Ramos (cell line): ENCODE data around the gene MATR3.
"Not testable (repeated sequence)": the region's sequence is repeated elsewhere in the genome, so short reads cannot be mapped to it uniquely, and the experiment has no call there.

Experiments used
- in situ Hi-C: fragments of 300-500 bp; cut with MboI; formaldehyde crosslinking; loops from one replicate; pipeline ENCODE4 v1.14.3; 2022; ENCODE audit warnings: low sequenced_read_pairs; ENCODE audit not compliant: unreplicated experiment

Gene MATR3

DNA sequence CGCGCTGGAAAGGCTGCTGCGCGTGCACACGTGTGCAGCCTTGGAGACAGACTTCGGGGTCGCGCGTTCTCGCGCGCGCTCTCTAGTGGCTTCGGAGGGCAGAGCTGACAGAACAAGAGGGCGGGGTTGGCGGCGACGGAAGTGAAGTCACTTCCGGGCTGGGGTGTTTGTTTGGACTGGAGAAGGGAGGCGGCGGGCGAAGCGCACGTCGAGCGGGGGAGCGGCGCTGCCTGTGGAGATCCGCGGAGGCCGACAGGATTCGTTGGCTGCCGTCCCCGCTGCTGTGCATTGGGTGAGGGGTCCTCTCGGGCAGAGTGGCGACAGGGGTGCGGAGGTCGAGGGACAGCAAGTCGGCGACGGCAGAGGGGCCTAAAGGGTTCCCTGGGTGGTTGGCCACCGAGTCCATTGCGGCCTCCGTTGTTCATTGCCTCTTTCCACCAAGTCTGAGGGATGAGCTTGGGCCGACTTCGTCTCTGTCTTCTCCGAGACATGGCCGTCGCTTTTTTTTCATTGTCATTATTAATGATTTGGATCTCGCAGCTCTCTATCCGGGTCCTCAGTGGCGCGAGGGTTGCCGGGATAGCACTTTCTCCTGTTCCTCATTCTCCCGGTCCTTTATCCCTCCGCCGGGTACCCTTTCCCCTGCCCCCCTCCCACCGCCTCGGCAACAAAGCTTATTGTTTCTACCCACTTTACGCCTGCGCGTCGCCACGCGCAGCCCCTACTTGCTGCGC is 48.3 kb downstream of the MATR3 start, which contains the start of gene PAIP2:
PAIP2 (plus strand) TSS at position 166 of the 734 bp plus-strand sequence. CDS start 21,931 bp downstream, outside the sequence.
- in situ Hi-C loops = no loop called here

DNA sequence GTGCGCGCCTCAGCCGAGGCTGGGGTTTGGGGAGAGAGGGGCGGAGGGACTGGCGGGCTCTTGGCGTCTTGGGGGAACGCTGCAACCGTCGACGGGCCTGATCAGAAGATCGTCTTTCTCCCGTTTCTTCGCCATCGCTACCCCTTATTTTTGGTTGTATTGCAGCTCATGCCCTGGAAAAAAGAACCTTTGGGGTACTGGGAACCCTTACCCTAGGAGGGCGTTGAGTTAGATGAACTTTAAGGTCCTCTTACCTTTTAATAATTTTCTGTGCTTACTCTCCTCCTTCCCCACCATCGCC is 48.8 kb downstream of the MATR3 start:
- in situ Hi-C loops = no loop called here

DNA sequence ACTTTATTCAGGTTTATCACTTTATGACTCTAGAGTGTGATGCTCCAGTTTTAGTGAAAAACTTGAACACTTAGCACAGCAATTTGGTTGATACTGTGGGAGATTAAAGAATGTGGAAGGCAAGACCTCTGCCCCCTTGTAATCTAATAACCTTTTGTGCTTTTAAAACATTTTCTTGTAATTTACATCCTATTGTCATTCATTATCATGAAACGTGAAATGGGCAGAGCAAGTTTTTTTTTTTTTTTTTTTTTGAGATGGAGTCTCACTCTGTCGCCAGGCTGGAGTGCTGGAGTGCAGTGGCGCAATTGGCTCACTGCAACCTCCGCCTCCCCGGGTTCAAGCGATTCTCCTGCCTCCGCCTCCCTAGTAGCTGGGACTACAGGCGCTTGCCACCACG is 49.9 kb downstream of the MATR3 start:
- in situ Hi-C loops = no loop called here

DNA sequence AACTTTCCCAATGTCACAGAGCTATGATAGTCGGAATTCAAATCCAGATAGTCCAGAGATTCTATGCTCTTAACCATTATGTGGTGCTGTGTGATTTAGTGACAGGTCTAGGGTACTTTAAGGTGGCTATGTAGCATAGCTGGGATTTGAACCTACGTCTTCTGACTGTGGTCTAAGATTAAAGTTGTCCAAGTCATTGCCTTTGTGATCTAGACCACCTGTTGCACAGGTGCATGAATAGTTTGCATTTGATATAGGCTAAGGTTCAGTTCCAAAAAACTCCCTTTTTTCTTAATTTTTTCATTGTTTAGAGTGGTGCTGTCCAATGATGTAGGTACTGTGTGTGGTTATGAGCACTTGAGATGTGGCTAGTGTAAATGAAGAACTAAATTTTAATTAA is 50.6 kb downstream of the MATR3 start:
- in situ Hi-C loops = no loop called here

DNA sequence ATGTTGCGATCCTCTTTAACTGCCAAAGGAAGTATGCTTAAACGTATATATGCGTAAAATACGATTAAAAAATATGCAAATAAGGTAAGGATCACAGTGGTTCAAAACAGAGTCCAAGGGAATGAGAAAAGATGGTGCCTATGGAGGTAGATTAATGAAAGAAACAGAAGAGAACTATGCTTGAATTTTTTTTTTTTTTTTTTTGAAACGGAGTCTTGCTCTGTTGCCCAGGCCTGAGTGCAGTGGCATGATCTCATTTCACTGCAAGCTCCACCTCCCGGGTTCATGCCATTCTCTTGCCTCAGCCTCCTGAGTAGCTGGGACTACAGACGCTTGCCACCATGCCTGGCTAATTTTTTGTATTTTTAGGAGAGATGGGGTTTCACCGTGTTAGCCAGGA is 51.9 kb downstream of the MATR3 start:
- in situ Hi-C loops = not testable (repeated sequence)

DNA sequence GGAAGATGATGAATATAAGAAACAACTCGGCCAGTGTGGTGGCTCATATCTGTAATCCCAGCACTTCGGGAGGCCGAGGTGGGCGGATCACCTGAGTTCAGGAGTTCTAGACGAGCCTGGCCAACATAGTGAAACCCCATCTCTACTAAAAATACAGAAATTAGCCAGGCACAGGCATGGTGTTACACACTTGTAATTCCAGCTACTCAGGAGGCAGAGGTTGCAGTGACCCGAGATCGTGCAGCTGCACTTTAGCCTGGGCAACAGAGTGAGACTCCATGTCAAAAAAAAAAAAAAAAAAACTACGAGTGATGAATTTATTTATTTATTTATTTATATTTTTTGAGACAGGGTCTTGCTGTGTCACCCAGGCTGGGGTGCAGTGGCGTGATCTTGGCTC is 54.3 kb downstream of the MATR3 start:
- in situ Hi-C loops = not testable (repeated sequence)

DNA sequence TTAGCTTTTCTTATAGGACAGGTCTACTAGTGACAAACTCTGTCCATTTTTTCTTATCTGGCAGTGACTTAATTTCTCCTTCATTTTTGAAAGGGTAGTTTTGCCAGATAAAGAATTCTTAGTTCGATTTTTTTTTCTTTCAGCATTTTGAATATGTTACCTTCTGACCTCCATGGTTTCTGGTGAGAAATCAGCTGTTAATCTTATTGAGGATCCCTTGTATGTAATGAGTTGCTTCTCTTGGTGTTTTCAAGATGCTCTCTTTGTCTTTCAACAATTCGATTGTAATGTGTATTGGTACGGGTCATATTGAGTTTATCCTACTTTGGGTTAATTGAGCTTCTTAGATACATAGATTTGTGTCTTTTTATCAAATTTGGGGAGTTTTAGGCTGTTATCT is 60.6 kb downstream of the MATR3 start:
- in situ Hi-C loops = no loop called here

DNA sequence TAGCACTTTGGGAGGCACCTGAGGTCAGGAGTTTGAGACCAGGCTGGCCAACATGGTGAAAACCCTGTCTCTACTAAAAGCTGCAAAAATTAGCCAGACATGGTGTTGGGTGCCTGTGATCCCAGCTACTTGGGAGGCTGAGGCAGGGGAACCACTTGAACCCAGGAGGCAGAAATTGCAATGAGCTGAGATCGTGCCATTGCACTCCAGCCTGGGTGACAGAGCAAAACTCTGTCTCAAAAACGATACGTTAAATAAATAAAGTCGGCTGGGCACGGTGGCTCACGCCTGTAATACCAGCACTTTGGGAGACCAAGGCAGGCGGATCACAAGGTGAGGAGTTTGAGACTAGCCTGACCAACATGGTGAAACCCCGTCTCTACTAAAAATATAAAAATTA is 62.4 kb downstream of the MATR3 start:
- in situ Hi-C loops = not testable (repeated sequence)

DNA sequence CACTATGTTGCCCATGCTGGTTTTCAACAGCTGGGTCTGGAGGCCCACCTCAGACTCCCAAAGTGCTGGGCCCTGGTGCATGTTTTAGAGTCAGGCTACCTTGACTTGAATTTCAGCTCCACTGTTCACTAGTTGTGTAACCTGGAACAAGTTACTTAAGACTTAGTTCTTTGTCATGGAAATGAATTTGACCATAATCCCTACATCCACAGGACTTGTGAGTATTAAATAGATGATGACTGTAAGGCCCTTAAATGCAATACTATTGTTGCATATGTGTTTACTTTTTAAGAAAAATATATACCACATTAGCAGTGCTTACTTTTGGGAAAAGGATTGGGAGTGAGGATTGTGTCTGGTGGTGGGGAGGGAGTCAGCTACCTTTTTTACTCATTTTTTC is 64.5 kb downstream of the MATR3 start:
- in situ Hi-C loops = no loop called here

DNA sequence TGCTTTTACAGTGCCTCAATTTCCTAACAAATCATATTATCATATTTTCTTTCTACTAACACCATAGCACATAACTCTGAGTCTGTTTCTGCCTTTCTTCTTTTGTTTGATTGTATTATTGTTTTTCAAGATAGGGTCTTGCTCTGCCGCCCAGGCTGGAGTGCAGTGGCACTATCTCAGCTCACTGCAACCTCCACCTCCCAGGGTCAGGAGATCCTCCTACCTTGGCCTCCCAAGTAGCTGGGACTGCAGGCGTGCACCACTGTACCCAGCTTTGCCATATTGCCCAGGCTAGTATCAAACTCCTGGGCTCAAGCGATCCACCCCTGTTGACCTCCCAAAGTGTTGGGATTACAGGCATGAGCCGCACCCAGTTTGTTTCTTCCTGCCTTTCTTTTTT is 66.8 kb downstream of the MATR3 start:
- in situ Hi-C loops = no loop called here

DNA sequence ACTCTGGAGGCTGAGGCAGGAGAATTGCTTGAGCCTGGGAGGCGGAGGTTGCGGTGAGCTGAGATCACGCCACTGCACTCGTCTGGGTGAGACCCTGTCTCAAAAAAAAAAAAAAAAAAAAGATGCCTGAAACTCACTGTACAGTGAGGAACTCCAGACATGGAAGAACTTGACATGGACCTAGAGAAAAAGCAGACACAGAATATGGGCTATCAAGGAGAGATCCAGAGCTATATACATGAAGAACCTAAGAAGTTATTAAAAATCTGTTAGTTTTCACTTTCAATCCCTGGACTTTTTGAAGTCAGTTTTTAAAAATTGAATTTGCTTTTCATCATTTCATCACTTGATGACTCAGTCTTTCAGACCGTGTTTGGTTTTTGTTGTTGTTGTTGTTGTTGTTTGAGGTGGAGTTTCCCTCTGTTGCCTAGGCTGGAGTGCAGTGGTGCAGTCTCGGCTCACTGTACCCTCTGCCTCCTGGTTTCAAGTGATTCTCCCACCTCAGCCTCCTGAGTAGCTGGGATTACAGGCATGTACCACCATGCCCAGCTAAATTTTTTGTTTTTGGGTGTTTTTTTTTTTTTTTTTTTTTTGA is 68.4 kb downstream of the MATR3 start:
- in situ Hi-C loops = no loop called here

DNA sequence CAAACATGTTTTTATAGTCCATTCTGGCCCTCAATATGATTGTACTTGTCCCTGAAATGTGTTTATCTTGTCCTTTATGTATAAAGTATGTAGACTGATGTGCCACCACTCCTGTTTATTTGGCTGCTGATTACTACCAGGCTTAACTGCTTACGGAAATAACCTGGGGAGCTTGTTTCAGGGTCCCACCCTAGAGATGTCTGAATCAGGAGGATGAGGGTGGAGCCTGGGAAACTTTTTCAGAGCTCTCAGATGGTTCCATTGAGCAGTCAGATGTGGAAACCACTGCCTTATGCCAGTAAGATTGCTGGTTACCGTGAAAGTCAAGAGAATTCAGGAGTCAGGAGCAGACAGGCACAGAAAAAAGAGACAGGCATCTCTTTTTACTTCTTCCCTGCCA is 70.4 kb downstream of the MATR3 start:
- in situ Hi-C loops = no loop called here

DNA sequence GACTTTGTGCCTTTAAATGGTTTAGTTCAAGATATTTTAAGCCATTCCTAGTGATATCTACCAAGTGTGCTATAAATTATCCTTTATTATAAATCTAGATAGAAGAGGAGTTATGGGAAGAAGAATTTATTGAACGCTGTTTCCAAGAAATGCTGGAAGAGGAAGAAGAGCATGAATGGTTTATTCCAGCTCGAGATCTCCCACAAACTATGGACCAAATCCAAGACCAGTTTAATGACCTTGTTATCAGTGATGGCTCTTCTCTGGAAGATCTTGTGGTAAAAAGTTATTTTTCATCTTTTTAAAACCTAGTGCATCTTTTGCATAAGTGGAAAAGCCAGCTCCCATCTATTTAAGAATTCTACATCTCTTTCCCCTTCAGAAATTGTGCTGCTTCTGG is 70.9 kb downstream of the MATR3 start:
- in situ Hi-C loops = no loop called here

DNA sequence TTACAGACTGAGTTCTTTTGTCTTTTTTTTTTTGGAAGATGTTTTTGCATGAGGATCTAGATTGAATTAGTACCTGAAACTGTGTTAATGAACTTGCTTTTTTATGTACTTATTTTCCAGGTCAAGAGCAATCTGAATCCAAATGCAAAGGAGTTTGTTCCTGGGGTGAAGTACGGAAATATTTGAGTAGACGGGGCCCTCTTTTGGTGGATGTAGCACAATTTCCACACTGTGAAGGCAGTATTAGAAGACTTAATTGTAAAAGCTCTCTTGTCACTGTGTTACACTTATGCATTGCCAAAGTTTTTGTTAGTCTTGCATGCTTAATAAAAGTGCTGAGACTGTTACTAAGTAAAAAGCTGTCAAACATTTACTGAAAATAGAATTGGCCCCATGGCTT is 75.1 kb downstream of the MATR3 start:
- in situ Hi-C loops = no loop called here

DNA sequence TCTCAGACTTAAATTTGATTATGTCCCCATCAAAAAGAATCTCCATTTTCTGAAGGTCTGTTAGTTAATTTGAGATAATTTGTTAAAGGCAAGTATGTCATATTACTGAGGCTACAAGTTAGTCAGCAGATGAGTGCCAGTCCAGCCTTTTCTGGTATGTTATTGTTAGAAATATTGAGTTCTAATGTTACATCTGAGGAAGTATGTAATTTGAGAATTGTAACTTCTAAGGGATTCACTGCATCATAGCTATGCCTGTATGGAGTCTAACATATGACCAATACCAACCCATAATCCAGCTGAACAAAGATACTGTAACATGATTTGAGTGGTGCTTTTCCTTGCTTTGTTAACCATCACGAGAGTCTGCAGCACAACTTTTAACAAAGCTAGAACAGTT is 75.6 kb downstream of the MATR3 start:
- in situ Hi-C loops = no loop called here

DNA sequence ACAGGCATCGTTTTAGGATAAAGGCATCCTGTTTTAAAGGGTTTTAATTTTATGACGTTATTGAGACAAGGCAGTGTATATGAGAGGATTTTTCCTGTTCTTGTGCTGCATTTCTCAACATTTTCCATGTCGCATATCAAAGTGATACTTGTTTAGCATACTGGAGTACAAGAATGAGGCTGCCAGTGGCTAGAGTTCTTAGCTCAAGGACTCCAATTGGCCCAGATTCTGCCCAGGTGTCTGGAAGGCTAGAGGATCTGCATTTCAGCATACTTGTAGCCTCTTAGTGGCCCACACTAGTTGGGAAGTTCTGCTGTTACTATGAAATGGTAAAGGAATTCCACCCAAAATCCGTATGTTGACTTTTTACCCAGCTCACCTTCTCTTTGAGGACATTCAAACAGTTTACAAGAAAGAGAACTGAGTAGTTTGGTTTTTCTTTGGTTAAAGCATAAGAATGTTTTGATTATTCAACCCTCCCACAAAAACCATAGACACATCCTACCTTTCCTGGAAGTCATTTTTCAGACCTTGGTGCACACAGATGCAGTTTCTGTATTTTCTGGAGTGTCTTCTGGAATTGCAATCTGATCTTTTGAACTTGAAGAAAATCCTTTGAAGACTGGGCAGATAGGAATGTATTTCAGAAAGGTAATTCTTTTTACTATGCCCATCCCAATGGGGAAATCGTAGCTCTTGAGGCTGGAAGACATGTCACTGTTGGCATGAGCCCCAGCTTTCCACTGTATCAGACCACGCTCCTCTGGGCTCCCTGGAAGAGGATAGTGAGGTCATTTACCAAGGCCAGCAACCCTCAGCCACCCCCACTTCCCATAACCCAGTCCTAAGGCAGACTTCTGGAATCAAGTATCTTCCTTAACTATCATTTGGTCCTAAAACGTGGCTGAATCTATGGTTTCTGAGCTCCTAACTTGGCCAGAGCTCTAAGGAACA is 78.2 kb downstream of the MATR3 start:
- in situ Hi-C loops = no loop called here

DNA sequence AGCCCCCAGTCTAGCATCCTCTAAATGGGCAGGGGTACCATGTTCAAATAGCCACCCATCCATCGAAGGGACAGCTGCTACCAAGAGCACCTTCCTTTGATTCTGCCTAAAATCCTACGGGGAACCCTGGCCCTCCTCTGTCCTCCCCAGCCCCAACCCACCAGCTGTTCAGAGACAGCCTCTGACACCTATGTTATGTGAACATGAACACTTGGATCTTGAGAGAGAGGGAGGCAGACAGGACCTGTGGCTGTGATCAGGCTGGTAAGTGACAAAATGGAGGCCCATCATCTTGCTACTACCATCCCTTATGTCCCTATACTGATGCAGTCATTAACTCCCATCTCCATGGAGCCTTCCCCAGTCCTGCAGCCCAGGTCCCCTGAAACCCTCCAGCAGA is 81.4 kb downstream of the MATR3 start:
- in situ Hi-C loops = no loop called here

DNA sequence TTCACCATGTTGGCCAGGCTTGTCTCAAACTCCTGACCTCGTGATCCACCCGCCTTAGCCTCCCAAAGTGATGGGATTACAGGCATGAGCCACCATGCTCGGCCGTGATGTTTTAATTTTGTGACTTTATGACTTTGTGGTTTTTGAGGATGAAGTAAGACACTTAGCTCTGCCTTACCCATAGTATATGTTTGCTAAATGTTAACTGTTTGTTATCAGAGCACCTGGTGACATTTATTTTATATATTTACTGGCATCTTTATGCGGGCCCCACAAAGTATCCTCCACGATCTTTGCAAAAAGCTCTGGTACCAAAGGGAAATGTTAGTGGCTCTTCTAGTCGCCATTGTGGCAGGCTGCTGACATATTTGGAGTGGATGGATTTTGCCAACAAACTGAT is 82.8 kb downstream of the MATR3 start:
- in situ Hi-C loops = no loop called here

DNA sequence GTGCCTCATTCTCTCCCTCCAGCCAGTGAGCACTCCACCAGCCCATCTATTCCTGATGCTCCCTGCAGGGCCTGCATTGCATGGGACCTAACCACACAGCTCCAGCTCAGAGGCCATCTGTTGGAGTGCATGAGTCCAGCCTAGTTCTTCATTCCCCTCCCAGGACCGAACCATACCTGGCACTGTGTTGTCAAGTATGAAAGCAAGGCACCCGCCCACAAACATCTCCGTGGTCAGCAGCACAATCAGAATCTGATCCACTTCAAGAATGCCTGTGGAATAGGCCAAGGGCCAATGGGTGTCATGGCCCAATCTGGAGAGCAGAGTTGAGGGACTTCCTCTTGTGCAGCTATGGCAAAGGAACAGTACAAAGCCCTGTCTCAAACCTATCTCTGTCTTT is 83.7 kb downstream of the MATR3 start:
- in situ Hi-C loops = no loop called here

DNA sequence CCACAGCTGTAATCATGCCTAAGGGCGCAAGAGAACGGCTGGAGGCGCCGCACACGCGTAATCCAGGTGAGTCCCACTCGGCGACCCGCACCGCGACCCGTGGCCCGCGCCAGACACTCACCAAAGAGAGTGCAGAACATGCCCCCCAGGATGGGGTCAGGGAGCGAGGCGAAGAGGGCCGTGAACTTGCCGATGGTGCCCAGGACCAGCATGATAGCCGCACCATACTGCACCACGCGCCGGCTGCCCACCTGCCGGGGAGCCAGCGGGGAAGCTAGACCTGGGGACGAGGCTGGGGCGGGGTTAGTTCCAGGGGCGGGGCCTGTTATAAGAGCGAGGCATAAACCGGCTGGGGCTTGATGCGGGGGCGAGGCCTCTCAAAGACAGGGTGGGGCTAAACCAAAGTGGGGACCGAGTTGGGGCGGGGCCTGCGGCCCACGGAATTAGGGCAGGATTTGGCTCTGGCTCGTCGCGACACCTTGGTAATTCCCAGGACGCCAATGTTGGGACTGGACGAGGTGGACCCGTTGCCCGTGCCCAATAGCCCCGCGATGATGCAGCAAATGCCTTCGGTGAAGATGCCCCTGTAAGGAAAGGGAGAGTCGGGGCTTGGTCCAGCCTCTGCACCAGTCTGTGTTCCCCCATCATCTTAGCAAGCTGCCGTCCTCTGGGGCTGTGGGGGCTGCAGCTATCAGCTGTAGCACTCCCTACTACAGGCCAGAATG is 84.7 kb downstream of the MATR3 start:
- in situ Hi-C loops = no loop called here

DNA sequence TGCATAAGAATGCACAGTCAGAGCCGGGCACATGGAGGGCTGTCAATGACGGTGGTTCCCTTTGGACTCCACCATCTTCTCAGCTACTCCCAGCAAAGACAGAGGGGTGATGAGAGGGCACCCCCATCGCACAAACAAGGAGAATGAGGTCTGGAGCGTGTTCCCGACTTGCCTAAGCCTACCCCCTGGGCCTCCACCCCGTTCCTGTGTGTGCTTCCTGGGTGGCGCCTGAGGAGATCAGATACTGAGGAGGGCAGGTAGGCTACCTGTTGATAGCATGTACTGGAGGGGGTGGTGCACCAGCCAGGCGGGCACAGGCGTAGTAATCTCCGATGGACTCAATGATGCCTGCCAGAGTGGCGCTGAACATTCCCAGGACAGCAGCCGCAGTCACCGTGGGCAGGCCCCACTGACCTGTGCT is 85.4 kb downstream of the MATR3 start:
- in situ Hi-C loops = no loop called here
